HEK293T (cell line): ENCODE measurements around the gene PRDX3.

Source experiments
- CTCF ChIA-PET: fragments of 350-600 bp; formaldehyde crosslinking; extraction: SDS; loops from one replicate; lab custom pipeline; 2021; ENCODE audit warnings: antibody characterized with exemption, inconsistent platforms; lab: Yijun Ruan, JAX
- POLR2A ChIA-PET: fragments of 350-600 bp; formaldehyde crosslinking; extraction: SDS; loops from one replicate; lab custom pipeline; 2020; ENCODE audit warnings: antibody characterized with exemption, inconsistent platforms; lab: Yijun Ruan, JAX
- DNase-seq: peaks from one replicate; pipeline ENCODE4 v3.0.0; 2012; ENCODE audit warnings: mixed read lengths; ENCODE audit errors: extremely low spot score
- ARNT ChIP-seq: fragments of 450-650 bp; IDR thresholded peaks from 2 replicates; pipeline ENCODE4 v1.6.1; 2017; ENCODE audit warnings: mild to moderate bottlenecking
- BHLHE40 ChIP-seq: fragments of 450-650 bp; IDR thresholded peaks from 2 replicates; pipeline ENCODE4 v1.6.1; 2016; ENCODE audit warnings: mild to moderate bottlenecking, moderate library complexity, borderline replicate concordance
- CTBP1 ChIP-seq: fragments of 450-650 bp; IDR thresholded peaks from 2 replicates; pipeline ENCODE4 v1.6.1; 2016; ENCODE audit warnings: borderline replicate concordance
- ELF4 ChIP-seq: fragments of 450-650 bp; IDR thresholded peaks from 2 replicates; pipeline ENCODE4 v1.6.1; 2017; ENCODE audit warnings: antibody characterized with exemption
- FOXA1 ChIP-seq: fragments of 450-650 bp; IDR thresholded peaks from 2 replicates; pipeline ENCODE4 v1.6.1; 2016; ENCODE audit warnings: mild to moderate bottlenecking
- FOXK2 ChIP-seq: fragments of 450-650 bp; IDR thresholded peaks from 2 replicates; pipeline ENCODE4 v1.6.1; 2016; ENCODE audit warnings: mild to moderate bottlenecking
- FOXM1 ChIP-seq: fragments of 450-650 bp; IDR thresholded peaks from 2 replicates; pipeline ENCODE4 v1.6.1; 2017; ENCODE audit warnings: mild to moderate bottlenecking, borderline replicate concordance
- HDGF ChIP-seq: fragments of 450-650 bp; IDR thresholded peaks from 2 replicates; pipeline ENCODE4 v1.6.1; 2017; ENCODE audit warnings: antibody characterized with exemption, borderline replicate concordance
- L3MBTL2 ChIP-seq: fragments of 450-650 bp; conservative IDR thresholded peaks from 2 replicates; pipeline ENCODE4 v1.6.1; 2016; ENCODE audit warnings: mild to moderate bottlenecking
- LEF1 ChIP-seq: fragments of 450-650 bp; IDR thresholded peaks from 2 replicates; pipeline ENCODE4 v1.6.1; 2017; ENCODE audit warnings: mild to moderate bottlenecking, borderline replicate concordance
- NFRKB ChIP-seq: fragments of 450-650 bp; IDR thresholded peaks from 2 replicates; pipeline ENCODE4 v1.6.1; 2016; ENCODE audit warnings: mild to moderate bottlenecking, moderate library complexity
- PKNOX1 ChIP-seq: fragments of 450-650 bp; IDR thresholded peaks from 2 replicates; pipeline ENCODE4 v1.6.1; 2016
- SP1 ChIP-seq: fragments of 450-650 bp; IDR thresholded peaks from 2 replicates; pipeline ENCODE4 v1.6.1; 2017
- SUZ12 ChIP-seq: fragments of 450-650 bp; IDR thresholded peaks from 2 replicates; pipeline ENCODE4 v1.6.1; 2016; ENCODE audit warnings: mild to moderate bottlenecking
- TARDBP ChIP-seq: fragments of 450-650 bp; IDR thresholded peaks from 2 replicates; pipeline ENCODE4 v1.6.1; 2016
- ZNF384 ChIP-seq: fragments of 450-650 bp; IDR thresholded peaks from 2 replicates; pipeline ENCODE4 v1.6.1; 2016

Gene PRDX3

GRCh38 chr10:119129721-119130120 is 48.9 kb downstream of the PRDX3 start:
- DNase-seq = no peak
- TF ChIP-seq FOXK2 (no peak), CTBP1 (no peak), HDGF (no peak)
- ChIA-PET CTCF (no interaction called here), POLR2A (no interaction called here)

- DNase-seq = no peak
- ChIA-PET POLR2A (no interaction called here), CTCF (no interaction called here)
- TF ChIP-seq ARNT (no peak), ZNF384 (no peak), ELF4 (no peak), CTBP1 (no peak), BHLHE40 (no peak), HDGF (no peak), L3MBTL2 (no peak), TARDBP (no peak), SP1 (no peak)
Measured at GRCh38 chr10:119125942-119126341, 52.7 kb downstream of the PRDX3 start.

- ChIA-PET POLR2A (no interaction called here), CTCF (no interaction called here)
- TF ChIP-seq HDGF = no peak
- TF ChIP-seq ARNT = no peak
- no peak for TF ChIP-seq SP1
- no peak for TF ChIP-seq ELF4
- TF ChIP-seq BHLHE40 = no peak
- no peak for TF ChIP-seq ZNF384
- no peak for TF ChIP-seq SUZ12
- TF ChIP-seq LEF1 = no peak
- no peak for TF ChIP-seq FOXA1
- no peak for TF ChIP-seq NFRKB
- no peak for TF ChIP-seq FOXK2
- no peak for TF ChIP-seq TARDBP
- TF ChIP-seq FOXM1 = no peak
- TF ChIP-seq CTBP1 = no peak
- no peak for TF ChIP-seq PKNOX1
- no peak for TF ChIP-seq L3MBTL2
- no peak for DNase-seq
Measured at GRCh38 chr10:119120875-119121274, 57.7 kb downstream of the PRDX3 start.

DNA sequence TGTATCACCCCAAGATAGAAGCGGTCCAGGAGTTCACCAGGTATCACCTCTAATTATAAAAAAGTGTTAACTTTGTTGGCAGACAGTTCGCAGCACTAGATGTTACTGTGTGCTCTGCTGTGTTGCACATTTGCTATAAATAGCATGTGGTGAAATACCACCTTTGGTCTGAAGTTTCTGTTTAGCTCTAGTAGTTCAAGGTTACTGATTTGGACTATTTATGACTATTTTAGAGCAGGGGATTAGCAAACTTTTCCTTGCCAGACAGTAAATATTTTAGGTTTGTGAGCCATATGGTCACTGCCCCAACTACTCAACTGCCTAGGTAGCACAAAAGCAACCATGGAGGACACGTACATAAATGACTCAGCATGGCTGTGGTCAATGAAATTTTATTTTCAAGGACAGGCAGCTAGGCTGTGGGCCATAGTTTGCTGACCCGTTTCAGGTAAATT is 58.2 kb downstream of the PRDX3 start:
- TF ChIP-seq BHLHE40 (no peak), PKNOX1 (no peak), ARNT (no peak), CTBP1 (no peak), FOXA1 (no peak), FOXM1 (no peak), FOXK2 (no peak), TARDBP (no peak), SP1 (no peak), NFRKB (no peak), ELF4 (no peak), SUZ12 (no peak), ZNF384 (no peak), L3MBTL2 (no peak), LEF1 (no peak), HDGF (no peak)
- ChIA-PET CTCF (no interaction called here), POLR2A (no interaction called here)
- no peak for DNase-seq

GRCh38 chr10:119119400-119119799 is 59.2 kb downstream of the PRDX3 start:
- ChIA-PET CTCF (no interaction called here), POLR2A (no interaction called here)
- DNase-seq = no peak
- no peak for TF ChIP-seq SUZ12
- TF ChIP-seq CTBP1 = no peak
- TF ChIP-seq SP1 = no peak
- TF ChIP-seq FOXM1 = no peak
- TF ChIP-seq ARNT = no peak
- no peak for TF ChIP-seq ELF4
- TF ChIP-seq TARDBP = no peak
- TF ChIP-seq ZNF384 = no peak
- no peak for TF ChIP-seq NFRKB
- TF ChIP-seq FOXA1 = no peak
- TF ChIP-seq PKNOX1 = no peak
- TF ChIP-seq L3MBTL2 = no peak
- TF ChIP-seq HDGF = no peak
- TF ChIP-seq FOXK2 = no peak
- TF ChIP-seq BHLHE40 = no peak

DNA sequence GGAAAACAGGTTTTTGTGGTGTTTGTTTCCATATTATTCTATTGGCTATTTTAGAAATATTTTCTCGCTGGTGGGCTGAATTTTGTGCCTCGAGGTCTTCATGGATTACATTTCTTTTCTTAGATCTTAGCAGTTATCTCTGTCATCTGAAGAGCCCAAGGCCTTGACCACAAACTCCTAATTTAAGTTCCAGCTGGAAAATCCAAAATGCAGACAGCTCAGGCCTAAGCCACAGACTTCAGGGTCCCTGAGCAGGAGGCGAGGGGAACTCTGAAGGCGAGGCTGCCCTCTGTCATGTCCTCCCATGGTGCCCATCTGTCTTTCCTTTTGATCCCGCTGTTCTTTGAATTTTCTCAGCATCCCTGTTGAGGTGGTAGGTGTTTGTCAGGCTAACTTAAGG is 60.4 kb downstream of the PRDX3 start:
- CTCF ChIA-PET = no interaction called here
- TF ChIP-seq FOXM1 = no peak
- POLR2A ChIA-PET = no interaction called here
- no peak for DNase-seq
